TTC549 (cell line): ENCODE results near the gene ZNF239.
"Not testable (repeated sequence)": the region's sequence is repeated elsewhere in the genome, so short reads cannot be mapped to it uniquely, and the experiment has no call there.

Experiments
- FAIRE-seq: peaks from 2 replicates; lab custom pipeline; 2012; peaks lifted over from hg19 to GRCh38; lab: Jason Lieb, UNC

ZNF239 gene

GRCh38 chr10:43574001-43574892 is at the start of gene ZNF239:
Gene ZNF239, minus strand, starts transcription at chr10:43574616. Its CDS starts 16,537 bp downstream, at chr10:43558079.
- peak; percentile 62 for FAIRE-seq

- no peak for FAIRE-seq
Observed at GRCh38 chr10:43623351-43623750, 48.9 kb upstream of the ZNF239 start.

- no peak for FAIRE-seq
Observed at GRCh38 chr10:43622038-43622437, 47.6 kb upstream of the ZNF239 start.

- FAIRE-seq: no peak
Observed at GRCh38 chr10:43619368-43619767, 45.0 kb upstream of the ZNF239 start.

GRCh38 chr10:43616697-43617370 is 42.4 kb upstream of the ZNF239 start:
- FAIRE-seq: no peak

GRCh38 chr10:43610636-43611035 is 36.2 kb upstream of the ZNF239 start:
- FAIRE-seq: no peak

- FAIRE-seq: no peak
Observed at GRCh38 chr10:43607199-43607573, 32.8 kb upstream of the ZNF239 start.

- no peak for FAIRE-seq
Observed at GRCh38 chr10:43606323-43607198, 32.1 kb upstream of the ZNF239 start, which contains the start of gene ZNF485. Gene ZNF485, plus strand, starts transcription at chr10:43606438. Its CDS starts 613 bp downstream, at chr10:43607051.

GRCh38 chr10:43605850-43606322 is 31.5 kb upstream of the ZNF239 start:
- FAIRE-seq: no peak

GRCh38 chr10:43601576-43601975 is 27.2 kb upstream of the ZNF239 start:
- not testable (repeated sequence) for FAIRE-seq

- no peak for FAIRE-seq
Observed at GRCh38 chr10:43599333-43599732, 24.9 kb upstream of the ZNF239 start.

- FAIRE-seq: no peak
Observed at GRCh38 chr10:43598446-43598845, 24.0 kb upstream of the ZNF239 start.

- no peak for FAIRE-seq
Observed at GRCh38 chr10:43596546-43596945, 22.1 kb upstream of the ZNF239 start.

- FAIRE-seq: no peak
Observed at GRCh38 chr10:43595739-43596298, 21.4 kb upstream of the ZNF239 start.

GRCh38 chr10:43594944-43595589 is 20.7 kb upstream of the ZNF239 start:
- FAIRE-seq: no peak

- FAIRE-seq: no peak
Observed at GRCh38 chr10:43591303-43591904, 17.0 kb upstream of the ZNF239 start.

- FAIRE-seq: not testable (repeated sequence)
Observed at GRCh38 chr10:43586730-43587115, 12.3 kb upstream of the ZNF239 start.

- FAIRE-seq: no peak
Observed at GRCh38 chr10:43585981-43586729, 11.7 kb upstream of the ZNF239 start.

- FAIRE-seq: no peak
Observed at GRCh38 chr10:43585046-43585445, 10.6 kb upstream of the ZNF239 start.

GRCh38 chr10:43584051-43584450 is 9.6 kb upstream of the ZNF239 start:
- no peak for FAIRE-seq
